Measurements from ENCODE around the gene ALDOA. TPM values are rescaled to one million over a fixed set of nuclear protein-coding genes. Genes with fewer than 3 reads are reported as not detected.

ALDOA gene
- total RNA-seq, 4 donors from 2014 or later, result 836 to 988 (median 910) TPM

DNA sequence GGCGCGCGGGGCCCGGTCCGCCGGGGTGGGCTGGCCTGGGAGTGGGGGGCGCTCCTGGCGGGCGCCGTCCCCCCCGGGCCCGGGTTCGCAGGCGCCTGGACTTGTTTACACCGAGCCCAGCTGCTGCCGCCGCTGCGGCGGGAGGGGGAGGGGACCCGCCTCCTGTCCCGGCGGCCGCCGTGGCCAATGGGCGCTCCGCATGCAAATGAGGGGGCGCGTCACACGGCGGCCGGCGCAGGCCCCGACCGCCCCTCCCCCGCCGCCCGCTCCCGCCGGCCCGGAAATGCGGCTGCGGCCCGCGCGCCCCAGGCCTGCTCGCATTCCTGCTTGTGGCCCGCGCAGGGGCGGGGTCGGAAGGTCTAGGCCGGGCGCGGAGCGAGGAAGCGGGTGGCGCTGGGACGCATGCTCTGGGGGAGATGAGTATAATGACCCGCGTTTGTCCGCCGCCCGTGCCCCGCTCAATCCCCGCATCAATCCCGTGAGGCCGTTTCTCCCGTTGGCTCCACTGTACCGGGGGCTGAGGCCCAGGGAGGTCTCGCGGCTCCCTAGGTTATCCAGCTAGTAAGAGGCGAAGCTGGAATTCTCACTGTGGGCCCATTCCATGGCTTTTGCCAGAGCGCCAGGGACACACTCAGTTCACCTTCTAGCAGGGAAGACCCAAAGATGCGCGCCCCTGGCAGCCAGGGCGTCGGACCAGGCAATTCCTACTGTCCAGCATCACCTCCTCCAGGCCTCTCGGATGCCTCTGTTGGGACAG is 30.7 kb downstream of the ALDOA start, which contains the start of gene YPEL3:
TSS of gene YPEL3 (minus strand) at position 109 of the 757 bp plus-strand sequence. CDS start 731 bp downstream, outside the sequence.
- intact Hi-C loops (cut with DNase I; ENCODE audit: low total_unique reads), result no loop called here
- TF ChIP-seq, protein P1, sequence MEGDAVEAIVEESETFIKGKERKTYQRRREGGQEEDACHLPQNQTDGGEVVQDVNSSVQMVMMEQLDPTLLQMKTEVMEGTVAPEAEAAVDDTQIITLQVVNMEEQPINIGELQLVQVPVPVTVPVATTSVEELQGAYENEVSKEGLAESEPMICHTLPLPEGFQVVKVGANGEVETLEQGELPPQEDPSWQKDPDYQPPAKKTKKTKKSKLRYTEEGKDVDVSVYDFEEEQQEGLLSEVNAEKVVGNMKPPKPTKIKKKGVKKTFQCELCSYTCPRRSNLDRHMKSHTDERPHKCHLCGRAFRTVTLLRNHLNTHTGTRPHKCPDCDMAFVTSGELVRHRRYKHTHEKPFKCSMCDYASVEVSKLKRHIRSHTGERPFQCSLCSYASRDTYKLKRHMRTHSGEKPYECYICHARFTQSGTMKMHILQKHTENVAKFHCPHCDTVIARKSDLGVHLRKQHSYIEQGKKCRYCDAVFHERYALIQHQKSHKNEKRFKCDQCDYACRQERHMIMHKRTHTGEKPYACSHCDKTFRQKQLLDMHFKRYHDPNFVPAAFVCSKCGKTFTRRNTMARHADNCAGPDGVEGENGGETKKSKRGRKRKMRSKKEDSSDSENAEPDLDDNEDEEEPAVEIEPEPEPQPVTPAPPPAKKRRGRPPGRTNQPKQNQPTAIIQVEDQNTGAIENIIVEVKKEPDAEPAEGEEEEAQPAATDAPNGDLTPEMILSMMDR (IDR thresholded peaks at IDR 0.05), result no peak
- TF ChIP-seq POLR2A (IDR thresholded peaks at IDR 0.05), result no peak
- WGBS, 2 donors, result 11 to 31% methylated on average over 19 to 65 of the region's 77 CpGs
- peak; percentile 89 to 97 for DNase-seq (ENCODE audit: low spot score in 2 of 2)
- peak within 1 kb of the TSS; percentile 92 for H3K4me3 ChIP-seq (ENCODE audit: low read depth, poor library complexity, severe bottlenecking)

DNA sequence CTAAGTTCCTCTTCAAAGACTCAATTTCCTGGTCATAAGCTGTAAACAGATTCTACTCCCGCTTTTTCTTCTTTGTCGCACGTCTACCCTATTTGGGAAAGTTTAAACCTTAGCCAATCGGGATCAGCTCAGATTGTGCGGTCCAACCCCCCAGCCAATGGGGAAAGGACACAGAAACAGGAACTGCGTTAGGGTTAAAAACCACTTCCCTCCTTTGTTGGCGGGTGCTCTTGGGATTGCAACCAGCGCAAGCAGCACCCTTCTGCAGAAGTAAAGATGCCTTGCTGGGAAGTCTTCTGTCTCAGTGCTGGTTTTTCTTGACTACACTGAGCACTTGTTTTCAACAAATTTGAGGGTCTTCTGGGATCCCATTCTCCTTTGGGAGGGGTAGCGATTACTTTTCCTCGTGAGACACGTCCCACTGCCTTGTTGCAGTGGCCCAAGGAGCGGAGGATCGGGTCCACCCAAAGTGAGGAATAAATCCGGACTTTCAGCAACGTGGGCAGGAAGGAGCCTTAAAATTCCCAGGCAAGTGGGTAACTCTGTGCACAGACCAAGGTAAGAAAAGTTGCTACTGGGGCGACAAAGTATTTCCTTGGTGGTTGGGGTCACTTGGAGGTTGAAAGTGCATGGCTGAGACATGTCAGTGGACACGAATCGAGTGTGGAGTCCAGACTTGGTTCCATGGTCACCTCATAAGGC is 31.5 kb downstream of the ALDOA start:
- no peak overlapping the region for H3K4me3 ChIP-seq (ENCODE audit: low read depth, poor library complexity, severe bottlenecking)
- no peak for TF ChIP-seq POLR2A (IDR thresholded peaks at IDR 0.05)
- TF ChIP-seq, protein P1 (IDR thresholded peaks at IDR 0.05), result no peak
- 95 to 97% methylated on average over 18 of the region's 18 CpGs for WGBS, 2 donors
- DNase-seq (ENCODE audit: low spot score in 2 of 2), result no peak
- intact Hi-C loops (cut with DNase I; ENCODE audit: low total_unique reads), result no loop called here

DNA sequence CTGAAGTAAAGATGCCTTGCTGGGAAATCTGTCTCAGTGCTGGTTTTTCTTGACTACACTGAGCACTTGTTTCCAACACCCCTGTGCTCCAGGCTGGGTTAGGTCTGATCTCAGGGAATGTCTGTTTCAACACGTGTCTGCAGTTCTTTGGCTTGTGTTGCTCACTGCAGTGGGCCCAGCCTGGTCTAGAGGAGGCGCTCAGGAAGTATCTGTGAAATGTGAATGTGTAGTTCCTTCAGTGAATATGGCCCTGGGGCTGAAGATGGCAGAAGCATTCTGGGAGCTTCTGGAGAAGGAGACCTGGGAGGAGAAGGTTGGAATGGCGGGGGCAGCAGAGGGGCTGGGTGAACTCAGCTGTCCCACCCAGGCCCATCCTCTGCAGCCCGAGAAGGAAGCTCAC is 38.5 kb downstream of the ALDOA start:
- whole genome bisulfite sequencing, 2 donors, result 79 to 80% methylated on average over 4 of the region's 4 CpGs
- intact Hi-C loops (cut with DNase I; ENCODE audit: low total_unique reads), result no loop called here

DNA sequence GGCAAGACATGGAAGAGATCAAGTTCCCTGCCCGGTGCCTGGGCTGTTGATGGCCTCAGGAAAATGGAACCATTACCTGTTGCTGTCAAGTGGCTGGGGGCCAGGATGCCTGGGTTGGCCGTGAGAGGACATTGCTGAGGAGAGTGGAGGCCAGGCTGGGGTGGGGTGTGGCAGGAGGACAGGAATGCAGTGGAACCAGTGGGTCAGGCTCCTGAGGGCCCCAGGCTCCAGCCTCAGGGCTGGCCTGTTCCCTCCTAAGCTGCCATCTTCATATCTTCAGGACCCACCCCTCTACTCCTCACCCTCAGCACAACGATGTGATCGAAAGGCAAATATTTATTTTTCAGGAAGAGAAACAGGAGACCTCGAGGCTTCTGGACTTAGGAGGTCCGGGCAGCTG is 38.9 kb downstream of the ALDOA start:
- intact Hi-C loops (cut with DNase I; ENCODE audit: low total_unique reads), result no loop called here
- TF ChIP-seq POLR2A (IDR thresholded peaks at IDR 0.05), result no peak
- TF ChIP-seq, protein P1 (IDR thresholded peaks at IDR 0.05), result no peak
- no peak for DNase-seq (ENCODE audit: low spot score in 2 of 2)
- no peak overlapping the region for H3K4me3 ChIP-seq (ENCODE audit: low read depth, poor library complexity, severe bottlenecking)
- WGBS, 2 donors, result 75 to 80% methylated on average over 6 of the region's 6 CpGs

More for the DNA sequence above, 38.5 kb downstream of the ALDOA start:
- H3K4me3 ChIP-seq (ENCODE audit: low read depth, poor library complexity, severe bottlenecking), result no peak overlapping the region
- DNase-seq (ENCODE audit: low spot score in 2 of 2), result no peak
- no peak for TF ChIP-seq POLR2A (IDR thresholded peaks at IDR 0.05)
- TF ChIP-seq, protein P1 (IDR thresholded peaks at IDR 0.05), result no peak

DNA sequence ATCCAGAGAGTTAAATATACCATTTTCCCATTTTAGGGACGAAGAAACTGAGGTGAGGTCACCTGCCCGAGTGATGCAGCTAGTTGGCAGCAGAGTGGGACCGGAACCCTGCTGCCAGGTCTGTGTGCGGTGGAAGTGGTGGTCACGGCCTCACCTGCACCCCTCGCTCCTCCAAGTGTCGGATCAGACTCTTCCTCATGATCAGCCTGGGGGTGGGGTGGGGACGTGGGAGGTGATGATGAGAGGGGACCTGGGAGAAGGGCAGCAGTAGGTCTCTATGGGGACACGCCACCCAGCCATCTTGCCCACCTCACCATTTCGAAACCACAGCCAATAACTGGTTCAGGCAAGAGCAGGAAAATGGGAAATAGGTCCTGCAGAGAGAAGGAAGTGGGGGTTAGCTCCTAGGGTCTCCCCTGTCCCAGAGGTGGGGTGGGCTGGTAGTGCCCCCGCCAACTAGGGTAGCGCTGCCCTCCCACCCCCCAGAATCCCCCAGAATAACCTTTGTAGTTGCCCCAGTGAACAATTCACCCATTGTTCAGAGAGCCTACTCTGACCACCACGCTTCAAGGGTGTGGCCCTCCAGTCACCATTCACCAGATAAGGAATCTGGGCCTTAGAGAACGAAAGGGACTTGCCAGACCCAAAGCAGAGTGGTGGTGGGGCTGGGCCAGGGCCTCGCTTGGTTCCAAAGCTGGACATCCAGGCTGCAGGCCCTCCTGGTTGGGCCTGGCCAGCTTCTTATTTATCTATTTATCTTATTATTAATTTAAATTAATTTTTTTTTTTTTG is 42.7 kb downstream of the ALDOA start:
- TF ChIP-seq, protein P1 (IDR thresholded peaks at IDR 0.05), result no peak
- no peak for TF ChIP-seq POLR2A (IDR thresholded peaks at IDR 0.05)
- 90 to 95% methylated on average over 14 of the region's 15 CpGs for WGBS, 2 donors
- no peak overlapping the region for H3K4me3 ChIP-seq (ENCODE audit: low read depth, poor library complexity, severe bottlenecking)
- no peak for DNase-seq (ENCODE audit: low spot score in 2 of 2)
- intact Hi-C loops (cut with DNase I; ENCODE audit: low total_unique reads), result no loop called here
